ENCODE measurements around the gene MMP3. TPM values are rescaled to one million over a fixed set of nuclear protein-coding genes. Genes with fewer than 3 reads are reported as not detected.

Gene MMP3
- total and polyA plus RNA-seq, 4 donors: not detected

DNA sequence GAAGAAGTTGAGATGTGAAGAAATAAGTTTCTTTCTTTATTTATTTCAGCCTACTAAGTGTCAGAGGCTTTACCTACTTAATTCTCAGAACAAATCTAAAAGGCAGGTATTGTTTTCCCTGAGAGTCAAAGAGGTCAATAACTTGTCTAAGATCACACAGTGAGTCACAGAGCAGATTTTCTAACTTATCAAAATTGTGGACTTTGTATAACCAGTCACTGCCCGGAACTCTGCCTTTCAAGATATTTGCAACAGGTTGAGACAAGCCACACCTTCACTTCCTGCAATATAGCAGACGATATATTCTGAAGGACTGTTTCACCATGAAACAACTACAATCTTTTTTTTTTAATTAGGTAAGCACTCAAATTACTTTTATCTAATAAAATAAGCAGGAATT lies 10.5 kb upstream of the MMP3 start:
- H3K9ac ChIP-seq (ENCODE audit: low read depth in 1 of 2, low read length in 2 of 2): no peak overlapping the region
- H3K9me3 ChIP-seq (ENCODE audit: control insufficient read depth in 4 of 4, low read length in 3 of 4): no peaks in the 10 kb centered on the region
- WGBS: 62% methylated on average over 2 of the region's 2 CpGs
- TF ChIP-seq FOXA2 (IDR thresholded peaks at IDR 0.05) (no peak), RAD21 (IDR thresholded peaks at IDR 0.05) (no peak), NR2F2 (IDR thresholded peaks at IDR 0.05) (no peak), ZBTB33 (IDR thresholded peaks at IDR 0.05) (no peak), ATF3 (IDR thresholded peaks at IDR 0.05) (no peak), YY1 (IDR thresholded peaks at IDR 0.05) (no peak), GABPA (IDR thresholded peaks at IDR 0.05 in 1 of 2, conservative IDR thresholded peaks at IDR 0.05 in 1 of 2) (no peak), JUND (IDR thresholded peaks at IDR 0.05) (no peak), SP1 (IDR thresholded peaks at IDR 0.05) (no peak), TAF1 (conservative IDR thresholded peaks at IDR 0.05) (no peak), FOXA1 (IDR thresholded peaks at IDR 0.05) (no peak), RXRA (IDR thresholded peaks at IDR 0.05) (no peak)
- TF ChIP-seq, protein P1, sequence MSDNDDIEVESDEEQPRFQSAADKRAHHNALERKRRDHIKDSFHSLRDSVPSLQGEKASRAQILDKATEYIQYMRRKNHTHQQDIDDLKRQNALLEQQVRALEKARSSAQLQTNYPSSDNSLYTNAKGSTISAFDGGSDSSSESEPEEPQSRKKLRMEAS (IDR thresholded peaks at IDR 0.05): no peak
- TF ChIP-seq, protein P2, sequence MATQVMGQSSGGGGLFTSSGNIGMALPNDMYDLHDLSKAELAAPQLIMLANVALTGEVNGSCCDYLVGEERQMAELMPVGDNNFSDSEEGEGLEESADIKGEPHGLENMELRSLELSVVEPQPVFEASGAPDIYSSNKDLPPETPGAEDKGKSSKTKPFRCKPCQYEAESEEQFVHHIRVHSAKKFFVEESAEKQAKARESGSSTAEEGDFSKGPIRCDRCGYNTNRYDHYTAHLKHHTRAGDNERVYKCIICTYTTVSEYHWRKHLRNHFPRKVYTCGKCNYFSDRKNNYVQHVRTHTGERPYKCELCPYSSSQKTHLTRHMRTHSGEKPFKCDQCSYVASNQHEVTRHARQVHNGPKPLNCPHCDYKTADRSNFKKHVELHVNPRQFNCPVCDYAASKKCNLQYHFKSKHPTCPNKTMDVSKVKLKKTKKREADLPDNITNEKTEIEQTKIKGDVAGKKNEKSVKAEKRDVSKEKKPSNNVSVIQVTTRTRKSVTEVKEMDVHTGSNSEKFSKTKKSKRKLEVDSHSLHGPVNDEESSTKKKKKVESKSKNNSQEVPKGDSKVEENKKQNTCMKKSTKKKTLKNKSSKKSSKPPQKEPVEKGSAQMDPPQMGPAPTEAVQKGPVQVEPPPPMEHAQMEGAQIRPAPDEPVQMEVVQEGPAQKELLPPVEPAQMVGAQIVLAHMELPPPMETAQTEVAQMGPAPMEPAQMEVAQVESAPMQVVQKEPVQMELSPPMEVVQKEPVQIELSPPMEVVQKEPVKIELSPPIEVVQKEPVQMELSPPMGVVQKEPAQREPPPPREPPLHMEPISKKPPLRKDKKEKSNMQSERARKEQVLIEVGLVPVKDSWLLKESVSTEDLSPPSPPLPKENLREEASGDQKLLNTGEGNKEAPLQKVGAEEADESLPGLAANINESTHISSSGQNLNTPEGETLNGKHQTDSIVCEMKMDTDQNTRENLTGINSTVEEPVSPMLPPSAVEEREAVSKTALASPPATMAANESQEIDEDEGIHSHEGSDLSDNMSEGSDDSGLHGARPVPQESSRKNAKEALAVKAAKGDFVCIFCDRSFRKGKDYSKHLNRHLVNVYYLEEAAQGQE (IDR thresholded peaks at IDR 0.05): no peak
- no peak overlapping the region for H3K27ac ChIP-seq (ENCODE audit: low read depth in 1 of 2, low read length in 2 of 2)
- no peaks in the 10 kb centered on the region for H3K27me3 ChIP-seq (ENCODE audit: control insufficient read depth in 4 of 4, insufficient read depth in 4 of 4, low read length in 3 of 4)
- H3K4me1 ChIP-seq (ENCODE audit: control insufficient read depth in 4 of 4, insufficient read depth in 4 of 4, low read length in 3 of 4): no peaks in the 10 kb centered on the region
- no peak overlapping the region for H3K4me3 ChIP-seq (ENCODE audit: low read depth in 1 of 3, low read length in 3 of 3)
- H3K36me3 ChIP-seq (ENCODE audit: control insufficient read depth in 4 of 4, insufficient read depth in 3 of 4, low read depth in 1 of 4, low read length in 3 of 4): no peaks in the 10 kb centered on the region
- no peak for DNase-seq (ENCODE audit: low spot score)

GRCh38 chr11:102853055-102853454 lies 9.6 kb upstream of the MMP3 start:
- no peak overlapping the region for H3K27ac ChIP-seq (ENCODE audit: low read depth in 1 of 2, low read length in 2 of 2)
- H3K9me3 ChIP-seq (ENCODE audit: control insufficient read depth in 4 of 4, low read length in 3 of 4): no peaks in the 10 kb centered on the region
- 76% methylated on average over 3 of the region's 3 CpGs for WGBS
- H3K4me1 ChIP-seq (ENCODE audit: control insufficient read depth in 4 of 4, insufficient read depth in 4 of 4, low read length in 3 of 4): no peaks in the 10 kb centered on the region
- H3K4me3 ChIP-seq (ENCODE audit: low read depth in 1 of 3, low read length in 3 of 3): no peak overlapping the region
- no peaks in the 10 kb centered on the region for H3K36me3 ChIP-seq (ENCODE audit: control insufficient read depth in 4 of 4, insufficient read depth in 3 of 4, low read depth in 1 of 4, low read length in 3 of 4)
- TF ChIP-seq EGR1 (IDR thresholded peaks at IDR 0.05; ENCODE audit: low read depth in 2 of 2): no peak
- no peaks in the 10 kb centered on the region for H3K27me3 ChIP-seq (ENCODE audit: control insufficient read depth in 4 of 4, insufficient read depth in 4 of 4, low read length in 3 of 4)
- H3K9ac ChIP-seq (ENCODE audit: low read depth in 1 of 2, low read length in 2 of 2): no peak overlapping the region
- DNase-seq (ENCODE audit: low spot score): no peak

Data from liver (tissue), 9 donors.